Neuron (in vitro differentiated cells): Measurements from ENCODE around the gene NIPSNAP2.
"Not testable (repeated sequence)": the region's sequence is repeated elsewhere in the genome, so short reads cannot be mapped to it uniquely, and the experiment has no call there.

Experiments used
- H2AFZ ChIP-seq: one replicate; pipeline ENCODE4 v1.6.1; 2013; ENCODE audit warnings: low read depth, mild to moderate bottlenecking, inconsistent platforms, low read length, moderate library complexity
- H3K27me3 ChIP-seq: one replicate; pipeline ENCODE4 v1.6.1; 2013; ENCODE audit warnings: low read length; ENCODE audit not compliant: insufficient read depth
- H3K36me3 ChIP-seq: one replicate; pipeline ENCODE4 v1.6.1; 2013; ENCODE audit warnings: low read length; ENCODE audit not compliant: insufficient read depth
- H3K4me1 ChIP-seq: one replicate; pipeline ENCODE4 v1.6.1; 2013; ENCODE audit warnings: low read length; ENCODE audit not compliant: insufficient read depth
- H3K4me3 ChIP-seq: 2 replicates; pipeline ENCODE4 v1.5.1; 2013; ENCODE audit warnings: mild to moderate bottlenecking, low read length, moderate library complexity
- H3K9me3 ChIP-seq: one replicate; pipeline ENCODE4 v1.6.1; 2013; ENCODE audit warnings: low read length

The NIPSNAP2 gene

GRCh38 chr7:55996856-55997500, 32.6 kb downstream of the NIPSNAP2 start:
- no peak overlapping the region for H3K4me3 ChIP-seq
- no peaks in the 10 kb centered on the region for H3K4me1 ChIP-seq
- no peaks in the 10 kb centered on the region for H3K9me3 ChIP-seq
- H2AFZ ChIP-seq: no peak overlapping the region
- no peaks in the 10 kb centered on the region for H3K27me3 ChIP-seq
- H3K36me3 ChIP-seq: peaks cover 58% of the 10 kb centered on the region

GRCh38 chr7:56003749-56004148, 39.4 kb downstream of the NIPSNAP2 start:
- no peak overlapping the region for H2AFZ ChIP-seq
- peaks cover 5% of the 10 kb centered on the region for H3K36me3 ChIP-seq
- no peaks in the 10 kb centered on the region for H3K27me3 ChIP-seq

GRCh38 chr7:56007167-56007652, 42.8 kb downstream of the NIPSNAP2 start:
- H3K36me3 ChIP-seq: peaks cover 14% of the 10 kb centered on the region
- no peak overlapping the region for H2AFZ ChIP-seq
- H3K27me3 ChIP-seq: no peaks in the 10 kb centered on the region
- H3K4me1 ChIP-seq: peaks cover 6% of the 10 kb centered on the region
- no peaks in the 10 kb centered on the region for H3K9me3 ChIP-seq
- no peak overlapping the region for H3K4me3 ChIP-seq

More at GRCh38 chr7:56003749-56004148, 39.4 kb downstream of the NIPSNAP2 start:
- Histone ChIP-seq H3K9me3 (no peaks in the 10 kb centered on the region), H3K4me1 (peaks cover 6% of the 10 kb centered on the region), H3K4me3 (no peak overlapping the region)

GRCh38 chr7:56007891-56008290, 43.5 kb downstream of the NIPSNAP2 start:
- Histone ChIP-seq H3K4me3 (no peak overlapping the region), H3K27me3 (no peaks in the 10 kb centered on the region), H3K36me3 (peaks cover 17% of the 10 kb centered on the region), H2AFZ (no peak overlapping the region), H3K4me1 (peaks cover 6% of the 10 kb centered on the region), H3K9me3 (no peaks in the 10 kb centered on the region)

GRCh38 chr7:56009695-56010094, 45.3 kb downstream of the NIPSNAP2 start:
- no peak overlapping the region for H2AFZ ChIP-seq
- no peaks in the 10 kb centered on the region for H3K27me3 ChIP-seq
- no peaks in the 10 kb centered on the region for H3K9me3 ChIP-seq
- H3K4me1 ChIP-seq: peaks cover 6% of the 10 kb centered on the region
- no peak overlapping the region for H3K4me3 ChIP-seq
- H3K36me3 ChIP-seq: peaks cover 30% of the 10 kb centered on the region

- H3K4me1 ChIP-seq, H2AFZ ChIP-seq, H3K27me3 ChIP-seq, H3K9me3 ChIP-seq, H3K4me3 ChIP-seq: not testable (repeated sequence)
- peaks cover 52% of the 10 kb centered on the region for H3K36me3 ChIP-seq
Observed at GRCh38 chr7:56017015-56017414, 52.6 kb downstream of the NIPSNAP2 start.

GRCh38 chr7:56019501-56019900, 55.1 kb downstream of the NIPSNAP2 start:
- Histone ChIP-seq H3K36me3 (peaks cover 37% of the 10 kb centered on the region), H2AFZ (no peak overlapping the region), H3K9me3 (no peaks in the 10 kb centered on the region), H3K4me3 (no peak overlapping the region), H3K4me1 (no peaks in the 10 kb centered on the region), H3K27me3 (no peaks in the 10 kb centered on the region)

GRCh38 chr7:56023500-56023899, 59.1 kb downstream of the NIPSNAP2 start:
- Histone ChIP-seq H3K36me3 (peaks cover 38% of the 10 kb centered on the region), H3K9me3 (no peaks in the 10 kb centered on the region), H3K4me3 (no peak overlapping the region), H2AFZ (no peak overlapping the region), H3K27me3 (no peaks in the 10 kb centered on the region), H3K4me1 (no peaks in the 10 kb centered on the region)

GRCh38 chr7:56026538-56026937, 62.2 kb downstream of the NIPSNAP2 start:
- Histone ChIP-seq H3K27me3 (no peaks in the 10 kb centered on the region), H3K36me3 (peaks cover 37% of the 10 kb centered on the region), H3K9me3 (no peaks in the 10 kb centered on the region), H3K4me1 (no peaks in the 10 kb centered on the region), H3K4me3 (no peak overlapping the region), H2AFZ (no peak overlapping the region)

GRCh38 chr7:56028942-56029630, 64.7 kb downstream of the NIPSNAP2 start:
- Histone ChIP-seq H2AFZ (no peak overlapping the region), H3K9me3 (no peaks in the 10 kb centered on the region), H3K4me1 (no peaks in the 10 kb centered on the region), H3K4me3 (no peak overlapping the region), H3K36me3 (peaks cover 42% of the 10 kb centered on the region), H3K27me3 (no peaks in the 10 kb centered on the region)

- Histone ChIP-seq H3K27me3 (no peaks in the 10 kb centered on the region), H2AFZ (no peak overlapping the region), H3K36me3 (peaks cover 42% of the 10 kb centered on the region), H3K4me1 (no peaks in the 10 kb centered on the region), H3K9me3 (no peaks in the 10 kb centered on the region), H3K4me3 (no peak overlapping the region)
Observed at GRCh38 chr7:56030340-56030739, 66.0 kb downstream of the NIPSNAP2 start.

GRCh38 chr7:56031556-56031955, 67.2 kb downstream of the NIPSNAP2 start:
- not testable (repeated sequence) for H2AFZ ChIP-seq, H3K27me3 ChIP-seq, H3K4me1 ChIP-seq, H3K9me3 ChIP-seq, H3K4me3 ChIP-seq
- H3K36me3 ChIP-seq: peaks cover 36% of the 10 kb centered on the region

- not testable (repeated sequence) for H3K27me3 ChIP-seq, H3K4me1 ChIP-seq, H3K9me3 ChIP-seq, H2AFZ ChIP-seq, H3K4me3 ChIP-seq
- peaks cover 29% of the 10 kb centered on the region for H3K36me3 ChIP-seq
Observed at GRCh38 chr7:56032578-56032977, 68.2 kb downstream of the NIPSNAP2 start.
